ENCODE measurements around the gene NECTIN4. TPM values are rescaled to one million over a fixed set of nuclear protein-coding genes. Genes with fewer than 3 reads are reported as not detected.
A peak's percentile ranks its signal among the peaks of the same experiment; 100 is the strongest.

Gene NECTIN4
- total RNA-seq (2014; rRNA removed; shearing (Covaris generic)) (not detected in 2 replicates), polyA plus RNA-seq (2016; fragmentation: Nextera tagmentation; extraction: Ambion mirVana) (0.16 and 0.42 TPM in 2 replicates)
- long read RNA-seq: 0 reads

GRCh38 chr1:161089251-161089924 lies at the start of gene NECTIN4:
TSS of gene NECTIN4 (minus strand) at chr1:161089558. CDS start at chr1:161089296, 262 bp downstream.
- Mint-ChIP-seq H3K4me1 (peaks cover 20% of the 10 kb centered on the region), H3K27ac (no peak within 1 kb of the TSS), H3K9me3 (no peaks in the 10 kb centered on the region; the same call in 2 of the 3 replicates), H3K36me3 (ENCODE audit: low read depth) (no peaks in the 10 kb centered on the region), H3K4me3 (no peak within 1 kb of the TSS), H3K27me3 (ENCODE audit: insufficient read depth, low read depth, poor library complexity) (peaks cover 13% of the 10 kb centered on the region)
- Histone ChIP-seq H3K4me3 (no peak within 1 kb of the TSS), H3K9me2 (ENCODE audit: insufficient read depth) (peaks cover 5% of the 10 kb centered on the region; the same call in 1 of the 2 replicates), H2AFZ (peak within 1 kb of the TSS; percentile 72; the same call in 1 of the 2 replicates), H3K79me2 (replicated peaks; ENCODE audit: insufficient read depth) (no peaks in the 10 kb centered on the region), H3F3A (replicated peaks; ENCODE audit: low read depth) (no peaks in the 10 kb centered on the region), H3K36me3 (ENCODE audit: insufficient read depth) (no peaks in the 10 kb centered on the region), H4K20me1 (replicated peaks; ENCODE audit: insufficient read depth) (no peaks in the 10 kb centered on the region), H3K4me2 (peak within 1 kb of the TSS; percentile 55; the same call in 1 of the 2 replicates), H3K27me3 (ENCODE audit: insufficient read depth) (no peaks in the 10 kb centered on the region), H3K27ac (ENCODE audit: low read depth) (no peak within 1 kb of the TSS), H3K4me1 (ENCODE audit: insufficient read depth) (peaks cover 7% of the 10 kb centered on the region)
- peak; percentile 69 for DNase-seq (ENCODE audit: low spot score)
- TF ChIP-seq ETS1 (IDR thresholded peaks at IDR 0.05) (no peak), CTCF (conservative IDR thresholded peaks at IDR 0.05; ENCODE audit: low read depth in 2 of 2) (0 out of 4 replicates have a peak, but pooled peaks of 1 of the 2 experiments have one; percentile 12), ZNF462 (CRISPR knock-in tag; IDR thresholded peaks at IDR 0.05) (no peak)
- ATAC-seq: peak; percentile 86

All from GM23338 (cell line).